Measurements from ENCODE around the gene SPATA24.

DNA sequence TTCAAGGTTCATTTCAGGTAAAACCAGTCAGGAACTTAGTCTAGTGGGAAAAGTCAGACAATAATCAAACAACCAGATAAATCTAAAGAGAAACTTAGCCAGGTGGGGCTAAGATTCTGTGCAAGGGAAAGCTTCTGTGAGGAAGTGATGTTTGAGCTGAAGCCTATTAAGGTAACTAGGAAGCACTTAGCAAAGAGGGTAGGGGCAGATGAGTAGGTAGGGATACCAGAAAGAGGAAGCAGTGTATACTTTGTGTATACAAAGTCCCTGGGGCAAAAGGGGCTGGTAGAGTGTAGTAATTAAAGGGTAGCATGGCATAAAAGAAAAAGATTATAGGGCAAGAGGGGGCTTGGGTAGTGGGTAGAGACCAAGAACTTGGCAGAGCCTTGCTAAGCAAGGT, 3.6 kb upstream of the SPATA24 start:
- TF ChIP-seq ZNF44 (CRISPR knock-in tag; IDR thresholded peaks at IDR 0.05) (no peak), ZFP36L2 (CRISPR knock-in tag; IDR thresholded peaks at IDR 0.05) (no peak), ZNF589 (CRISPR knock-in tag; conservative IDR thresholded peaks at IDR 0.05) (no peak), ZNF282 (IDR thresholded peaks at IDR 0.05; ENCODE audit: partially characterized antibody) (no peak), ZFP1 (CRISPR knock-in tag; IDR thresholded peaks at IDR 0.05) (no peak), ZNF614 (CRISPR knock-in tag; IDR thresholded peaks at IDR 0.05; ENCODE audit: borderline replicate concordance) (no peak)

Data from HepG2 (cell line).